GM15510 (cell line): ENCODE data around the gene VDR.

Source experiments
- POLR2A ChIP-seq: IDR thresholded peaks from 3 replicates; pipeline ENCODE4 v1.6.1; 2011; ENCODE audit warnings: borderline replicate concordance; ENCODE audit not compliant: insufficient read length; ENCODE audit errors: extremely low read depth

The VDR gene

GRCh38 chr12:47801170-47801903, 103.5 kb downstream of the VDR start:
- no peak for TF ChIP-seq POLR2A

GRCh38 chr12:47800582-47800981, 104.2 kb downstream of the VDR start:
- no peak for TF ChIP-seq POLR2A

GRCh38 chr12:47799357-47799955, 105.3 kb downstream of the VDR start:
- TF ChIP-seq POLR2A: no peak

- no peak for TF ChIP-seq POLR2A
Measured at GRCh38 chr12:47798382-47798948, 106.3 kb downstream of the VDR start.

GRCh38 chr12:47797441-47797840, 107.4 kb downstream of the VDR start:
- no peak for TF ChIP-seq POLR2A

GRCh38 chr12:47795814-47796411, 108.9 kb downstream of the VDR start:
- TF ChIP-seq POLR2A: no peak

- TF ChIP-seq POLR2A: no peak
Measured at GRCh38 chr12:47795121-47795813, 109.5 kb downstream of the VDR start.

GRCh38 chr12:47794679-47795078, 110.1 kb downstream of the VDR start:
- TF ChIP-seq POLR2A: no peak

GRCh38 chr12:47793015-47793681, 111.6 kb downstream of the VDR start:
- no peak for TF ChIP-seq POLR2A

GRCh38 chr12:47791874-47792273, 112.9 kb downstream of the VDR start:
- no peak for TF ChIP-seq POLR2A
